ENCODE results near the gene PLAA. TPM values are rescaled to one million over a fixed set of nuclear protein-coding genes. Genes with fewer than 3 reads are reported as not detected.
A peak's percentile ranks its signal among the peaks of the same experiment; 100 is the strongest.

Gene PLAA
- total RNA-seq, 2 experiments from 2014 or later = 28.3 to 29.8 TPM

DNA sequence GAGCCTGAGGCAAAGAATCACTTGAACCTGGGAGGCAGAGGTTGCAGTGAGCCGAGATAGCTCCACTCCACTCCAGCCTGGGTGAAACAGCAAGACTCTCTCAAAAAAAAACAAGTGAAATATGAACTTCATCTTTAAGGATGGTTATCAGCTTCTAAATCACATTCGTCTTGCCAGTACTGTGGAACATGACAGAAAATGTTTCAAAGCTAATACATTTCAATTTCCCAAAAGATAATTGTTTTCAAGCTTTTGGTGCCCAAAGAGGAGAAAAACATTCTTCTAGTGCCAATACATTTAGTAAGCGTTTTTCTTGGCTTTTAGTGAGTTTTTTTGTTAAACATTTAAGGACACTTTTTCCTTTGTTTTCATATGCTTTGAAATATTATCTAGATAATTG lies 4.8 kb upstream of the PLAA start:
- Mint-ChIP-seq H3K36me3 (no peaks in the 10 kb centered on the region), H3K4me3 (no peak overlapping the region), H3K9me3 (no peaks in the 10 kb centered on the region), H3K27me3 (no peaks in the 10 kb centered on the region), H3K4me1 (peaks cover 29% of the 10 kb centered on the region), H3K27ac (no peak overlapping the region)
- DNase-seq = no peak
- POLR2A ChIA-PET = interaction anchor here (1.4 kb wide), 1 partner anchor 11 kb away, joined by 3 read pairs; no protein-coding TSS in a partner anchor
- ATAC-seq (ENCODE audit: low read depth) = no peak

DNA sequence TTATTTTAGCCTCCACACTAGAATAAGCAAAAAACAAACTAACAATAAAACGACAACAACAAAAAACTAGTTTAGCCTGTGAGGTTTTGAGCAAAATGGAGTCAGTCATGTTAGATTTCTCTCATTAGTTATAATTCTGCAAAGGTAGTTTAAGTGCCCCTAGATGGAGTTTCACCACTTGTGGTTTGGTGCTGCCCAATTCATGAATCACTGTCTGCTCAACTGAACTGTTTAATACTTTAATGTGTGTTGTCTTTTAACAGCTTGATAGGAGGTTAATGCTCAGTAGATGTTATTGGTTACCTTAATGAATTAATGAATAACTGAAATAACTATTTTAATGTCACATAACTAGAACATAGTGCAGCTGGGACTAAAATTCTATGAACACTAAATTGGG lies 3.5 kb upstream of the PLAA start:
- no peaks in the 10 kb centered on the region for H3K27me3 Mint-ChIP-seq
- POLR2A ChIA-PET = no interaction called here
- no peaks in the 10 kb centered on the region for H3K9me3 Mint-ChIP-seq
- no peak overlapping the region for H3K4me3 Mint-ChIP-seq
- peaks cover 4% of the 10 kb centered on the region for H3K36me3 Mint-ChIP-seq
- H3K27ac Mint-ChIP-seq = no peak overlapping the region
- H3K4me1 Mint-ChIP-seq = peaks cover 31% of the 10 kb centered on the region
- DNase-seq (no peak), ATAC-seq (ENCODE audit: low read depth) (no peak)

DNA sequence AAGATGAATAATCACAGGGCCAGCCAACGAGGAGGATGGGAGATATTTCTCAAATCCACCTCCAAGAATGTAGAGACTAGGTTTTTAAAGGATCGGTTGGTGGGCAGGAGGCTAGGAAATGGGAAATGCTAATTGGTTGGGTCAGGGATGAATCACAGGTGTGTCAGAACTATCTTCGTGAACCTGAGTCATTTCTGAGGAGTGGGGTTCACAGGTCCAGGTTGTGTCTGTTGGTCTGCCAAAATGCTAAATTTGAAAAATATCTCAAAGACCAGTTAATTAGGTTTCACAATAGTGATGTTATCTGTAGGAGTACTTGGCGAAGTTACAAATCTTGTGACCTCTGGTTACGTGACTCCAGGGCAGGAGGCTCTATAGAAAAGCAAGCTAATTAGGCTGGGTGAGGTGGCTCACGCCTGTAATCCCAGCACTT lies 2.6 kb upstream of the PLAA start:
- H3K27ac Mint-ChIP-seq = no peak overlapping the region
- H3K4me3 Mint-ChIP-seq = no peak overlapping the region
- H3K27me3 Mint-ChIP-seq = no peaks in the 10 kb centered on the region
- H3K9me3 Mint-ChIP-seq = no peaks in the 10 kb centered on the region
- POLR2A ChIA-PET = no interaction called here
- no peak for ATAC-seq (ENCODE audit: low read depth)
- H3K36me3 Mint-ChIP-seq = peaks cover 4% of the 10 kb centered on the region
- H3K4me1 Mint-ChIP-seq = peaks cover 29% of the 10 kb centered on the region
- no peak for DNase-seq

DNA sequence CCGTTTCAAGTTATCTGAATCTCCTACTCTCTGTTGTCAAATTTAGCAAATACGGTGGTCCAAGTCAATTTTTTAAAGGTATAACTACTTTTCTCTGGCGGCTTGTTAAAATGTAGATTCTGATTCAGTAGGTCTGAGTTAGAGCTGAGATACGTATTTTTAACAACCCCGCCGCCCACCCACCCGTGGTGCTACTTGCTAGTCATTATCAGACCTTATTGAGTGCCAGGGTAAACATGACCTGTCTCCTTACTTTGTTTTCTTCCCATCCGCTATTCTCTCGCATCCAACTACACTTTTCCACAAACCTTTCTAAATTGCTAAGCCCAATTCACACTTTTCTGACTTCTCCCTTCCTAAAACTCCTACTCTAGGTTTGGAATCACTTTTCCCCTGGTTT lies 694 bp upstream of the PLAA start:
- Mint-ChIP-seq H3K9me3 (no peaks in the 10 kb centered on the region), H3K4me1 (peaks cover 32% of the 10 kb centered on the region)

DNA sequence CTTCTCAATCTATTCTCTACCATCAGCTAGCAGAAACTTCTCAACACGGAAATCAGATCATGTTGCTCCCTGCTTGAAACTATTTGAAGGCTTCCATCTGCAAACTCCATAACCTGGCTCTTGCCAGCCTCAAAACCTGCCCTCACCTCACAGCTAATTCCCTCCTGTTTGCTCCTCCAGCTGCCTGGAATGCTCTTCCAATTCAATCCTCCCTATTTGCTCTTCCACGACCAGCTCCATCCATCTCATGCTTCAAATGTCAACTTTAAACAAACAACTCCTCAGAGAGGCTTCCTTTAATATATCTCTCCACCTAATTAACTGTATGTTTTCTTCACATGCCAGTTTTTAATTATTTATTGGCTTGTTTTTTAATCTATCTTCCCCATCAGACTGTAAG lies 1.5 kb downstream of the PLAA start:
- Mint-ChIP-seq H3K9me3 (no peaks in the 10 kb centered on the region), H3K4me3 (peak overlapping the region; percentile 95), H3K4me1 (peaks cover 45% of the 10 kb centered on the region), H3K36me3 (peaks cover 23% of the 10 kb centered on the region), H3K27me3 (no peaks in the 10 kb centered on the region), H3K27ac (peak overlapping the region; percentile 97)
- DNase-seq (no peak), ATAC-seq (ENCODE audit: low read depth) (no peak)
- POLR2A ChIA-PET = interaction anchor here (1.2 kb wide), 1 partner anchor 10 kb away, joined by 9 read pairs; the partner anchor contains the start of gene IFT74

More for the DNA sequence above, 694 bp upstream of the PLAA start:
- no peak for ATAC-seq (ENCODE audit: low read depth)
- Mint-ChIP-seq H3K27ac (peak overlapping the region; percentile 97), H3K4me3 (peak overlapping the region; percentile 95), H3K27me3 (no peaks in the 10 kb centered on the region), H3K36me3 (peaks cover 15% of the 10 kb centered on the region)
- POLR2A ChIA-PET = interaction anchor here (0.8 to 2.3 kb wide), 6 partner anchors 8 to 625 kb away, joined by 3 to 38 read pairs (median 3); partner anchors contain the start of genes C9orf72, CAAP1 and IFT74
- no peak for DNase-seq

DNA sequence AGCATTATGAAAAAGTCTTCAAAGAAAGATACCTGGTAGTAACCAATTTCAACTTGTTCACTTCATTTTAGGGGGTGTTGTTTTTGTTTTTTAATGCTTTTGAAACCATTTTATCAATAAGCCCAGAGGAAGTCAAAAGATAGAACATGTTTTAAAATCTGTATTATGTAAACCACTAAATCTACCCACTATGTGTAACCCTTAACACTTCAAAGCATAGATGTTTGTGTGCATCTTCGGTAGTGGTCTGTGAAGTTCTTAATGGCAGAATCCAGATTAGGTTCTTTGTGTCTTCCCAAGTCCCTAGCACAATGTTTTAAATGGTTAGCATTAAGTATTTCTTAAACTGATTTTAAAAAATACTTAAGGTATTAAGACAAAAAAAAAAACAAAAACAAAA lies 6.3 kb downstream of the PLAA start:
- POLR2A ChIA-PET = interaction anchor here (1.0 to 1.9 kb wide), 2 partner anchors 11 to 15 kb away, joined by 3 to 7 read pairs; partner anchors contain the start of gene IFT74
- Mint-ChIP-seq H3K36me3 (peaks cover 38% of the 10 kb centered on the region), H3K27me3 (no peaks in the 10 kb centered on the region), H3K4me1 (peaks cover 52% of the 10 kb centered on the region), H3K27ac (peak overlapping the region; percentile 51), H3K4me3 (peak overlapping the region; percentile 60), H3K9me3 (peaks cover 3% of the 10 kb centered on the region)
- DNase-seq = no peak
- peak; percentile 53 for ATAC-seq (ENCODE audit: low read depth)

DNA sequence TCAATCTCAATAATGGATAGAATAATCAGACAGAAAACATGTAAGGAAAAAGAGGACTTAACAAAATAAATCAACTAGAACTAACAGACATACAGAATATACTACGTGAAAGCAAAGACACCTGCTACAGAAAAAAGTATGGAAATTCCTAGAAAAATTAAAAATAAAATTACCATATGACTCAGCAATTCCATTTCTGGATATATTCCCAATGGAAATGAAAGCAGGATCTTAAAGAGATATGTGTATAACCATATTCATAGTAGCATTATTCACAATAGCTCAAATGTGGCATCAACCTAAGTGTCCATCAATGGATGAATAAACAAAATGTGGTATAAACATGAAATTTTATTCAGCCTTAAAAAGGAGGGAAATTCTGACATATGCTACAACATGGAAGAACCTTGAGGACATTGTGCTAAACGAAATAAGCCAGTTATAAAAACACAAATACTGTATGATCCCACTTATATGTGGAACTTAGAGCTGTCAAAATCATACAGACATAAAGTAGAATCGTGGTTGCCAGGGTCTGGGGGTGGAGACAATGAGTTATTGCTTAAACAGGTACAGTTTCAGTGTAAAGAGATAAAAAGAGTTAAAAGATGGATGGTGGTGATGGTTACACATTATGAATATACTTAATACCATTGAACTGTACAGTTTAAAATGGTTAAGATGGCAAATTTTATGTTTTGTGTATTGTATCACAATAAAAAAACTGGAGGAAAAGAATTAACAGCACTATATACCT lies 6.9 kb downstream of the PLAA start:
- peak; percentile 31 for ATAC-seq (ENCODE audit: low read depth)
- peak overlapping the region; percentile 60 for H3K4me3 Mint-ChIP-seq

DNA sequence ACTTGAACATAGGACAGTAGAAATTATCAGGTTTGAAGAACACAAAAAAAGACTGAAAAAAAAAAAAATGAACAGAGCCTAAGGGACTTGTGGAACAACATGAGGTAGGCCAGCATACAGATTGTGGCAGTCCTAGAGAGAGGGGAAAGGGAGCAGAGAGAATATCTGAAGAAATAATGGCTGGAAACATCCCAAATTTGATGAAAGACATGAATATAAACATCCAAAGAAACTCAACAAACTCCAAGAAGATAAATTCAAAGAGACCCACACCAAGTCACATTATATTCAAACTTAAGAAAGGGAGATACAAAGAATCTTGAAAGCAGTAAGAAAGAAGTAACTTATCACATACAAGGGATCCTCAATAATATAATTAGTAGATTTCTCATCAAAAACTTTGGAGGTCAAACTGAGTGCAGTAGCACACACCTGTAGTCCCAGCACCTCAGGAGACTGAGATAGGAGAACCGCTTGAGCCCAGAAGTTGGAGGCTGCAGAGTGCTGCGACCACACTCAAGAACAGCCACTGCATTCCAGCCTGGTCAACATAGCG lies 9.1 kb downstream of the PLAA start:
- H3K27ac Mint-ChIP-seq = no peak overlapping the region
- POLR2A ChIA-PET = interaction anchor here (1.2 kb wide), 1 partner anchor 10 kb away, joined by 3 read pairs; the partner anchor contains the start of gene PLAA
- DNase-seq = no peak
- H3K36me3 Mint-ChIP-seq = peaks cover 26% of the 10 kb centered on the region
- peaks cover 33% of the 10 kb centered on the region for H3K4me1 Mint-ChIP-seq
- H3K27me3 Mint-ChIP-seq = no peaks in the 10 kb centered on the region
- no peak for ATAC-seq (ENCODE audit: low read depth)
- H3K4me3 Mint-ChIP-seq = no peak overlapping the region
- peaks cover 3% of the 10 kb centered on the region for H3K9me3 Mint-ChIP-seq

More for the DNA sequence above, 6.9 kb downstream of the PLAA start:
- H3K9me3 Mint-ChIP-seq = peaks cover 3% of the 10 kb centered on the region
- peak overlapping the region; percentile 51 for H3K27ac Mint-ChIP-seq
- no peak for DNase-seq
- POLR2A ChIA-PET = interaction anchor here (0.7 to 1.9 kb wide), 2 partner anchors 16 to 60 kb away, joined by 4 to 7 read pairs; partner anchors contain the start of gene IFT74
- peaks cover 37% of the 10 kb centered on the region for H3K36me3 Mint-ChIP-seq
- no peaks in the 10 kb centered on the region for H3K27me3 Mint-ChIP-seq
- peaks cover 46% of the 10 kb centered on the region for H3K4me1 Mint-ChIP-seq

DNA sequence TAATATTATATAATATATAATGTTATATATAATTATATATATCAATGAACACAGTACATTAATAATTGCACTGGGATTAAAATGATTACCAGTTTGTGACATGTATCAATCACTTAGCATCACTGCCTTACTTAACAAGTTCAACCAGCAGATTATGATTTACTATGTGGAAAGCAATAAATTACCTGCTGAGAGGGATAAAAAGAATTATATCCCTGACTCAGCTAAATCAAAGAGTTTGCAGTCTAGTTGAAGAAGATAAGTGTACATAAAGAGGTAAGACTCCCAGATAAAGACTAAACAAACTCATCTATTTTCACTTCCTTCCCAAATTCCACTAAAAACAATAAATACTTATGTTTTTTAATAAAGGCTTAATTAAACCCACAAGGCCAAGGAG lies 11.2 kb downstream of the PLAA start:
- no peak overlapping the region for H3K27ac Mint-ChIP-seq
- POLR2A ChIA-PET = interaction anchor here (0.7 kb wide), 1 partner anchor 12 kb away, joined by 3 read pairs; no protein-coding TSS in a partner anchor
- ATAC-seq (ENCODE audit: low read depth) = no peak
- H3K4me1 Mint-ChIP-seq = peaks cover 21% of the 10 kb centered on the region
- no peak for DNase-seq
- no peaks in the 10 kb centered on the region for H3K27me3 Mint-ChIP-seq
- H3K4me3 Mint-ChIP-seq = no peak overlapping the region
- peaks cover 24% of the 10 kb centered on the region for H3K36me3 Mint-ChIP-seq
- peaks cover 3% of the 10 kb centered on the region for H3K9me3 Mint-ChIP-seq

DNA sequence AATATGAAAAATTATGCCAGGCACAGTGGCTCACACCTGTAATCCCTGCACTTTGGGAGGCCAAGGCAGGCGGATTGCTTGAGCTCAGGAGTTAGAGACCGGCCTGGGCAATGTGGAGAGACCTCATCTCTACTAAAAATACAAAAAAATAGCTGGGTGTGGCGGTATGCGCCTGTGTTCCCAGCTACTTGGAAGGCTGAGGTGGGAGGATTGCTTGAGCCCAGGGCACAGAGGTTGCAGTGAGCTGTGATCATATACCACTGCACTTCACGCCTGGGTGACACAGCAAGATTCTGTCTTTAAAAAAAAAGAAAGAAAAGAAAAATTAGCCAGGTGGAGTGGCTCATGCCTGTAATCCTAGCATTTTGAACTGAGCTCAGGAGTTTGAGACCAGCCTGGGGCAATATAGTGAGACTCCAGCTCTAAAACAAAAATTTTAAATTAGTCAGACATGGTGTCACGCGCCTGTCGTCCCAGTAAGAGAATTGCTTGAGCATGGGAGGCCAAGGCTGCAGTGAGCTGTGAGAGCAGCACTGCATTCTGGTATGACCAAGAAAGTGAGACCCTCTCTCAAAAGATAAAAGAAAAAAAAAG lies 18.0 kb downstream of the PLAA start:
- H3K27me3 Mint-ChIP-seq = no peaks in the 10 kb centered on the region
- H3K9me3 Mint-ChIP-seq = no peaks in the 10 kb centered on the region
- DNase-seq (no peak), ATAC-seq (ENCODE audit: low read depth) (no peak)
- H3K4me3 Mint-ChIP-seq = no peak overlapping the region
- POLR2A ChIA-PET = no interaction called here
- H3K27ac Mint-ChIP-seq = no peak overlapping the region
- no peaks in the 10 kb centered on the region for H3K4me1 Mint-ChIP-seq
- peaks cover 24% of the 10 kb centered on the region for H3K36me3 Mint-ChIP-seq

DNA sequence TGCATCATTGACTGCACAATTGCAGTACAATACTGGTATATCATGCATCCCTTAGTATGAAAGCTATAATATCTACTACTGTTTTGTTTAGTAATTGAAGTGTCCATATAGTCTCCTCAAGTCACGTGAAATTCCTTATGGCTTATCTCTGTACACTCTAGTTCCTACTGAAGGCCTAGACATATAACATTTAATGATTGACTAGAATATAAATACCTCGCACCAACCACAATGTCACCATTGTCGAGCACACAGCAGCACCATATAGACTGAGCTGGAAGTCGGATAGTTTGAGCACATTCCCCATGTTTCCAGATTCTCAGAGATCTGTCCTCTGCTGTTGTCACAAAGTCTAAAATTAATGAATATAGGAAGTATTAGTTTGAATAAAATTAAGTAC lies 21.4 kb downstream of the PLAA start:
- Mint-ChIP-seq H3K4me1 (no peaks in the 10 kb centered on the region), H3K27ac (no peak overlapping the region), H3K4me3 (no peak overlapping the region), H3K27me3 (no peaks in the 10 kb centered on the region), H3K9me3 (no peaks in the 10 kb centered on the region), H3K36me3 (peaks cover 32% of the 10 kb centered on the region)
- no peak for DNase-seq
- POLR2A ChIA-PET = no interaction called here
- ATAC-seq (ENCODE audit: low read depth) = no peak

DNA sequence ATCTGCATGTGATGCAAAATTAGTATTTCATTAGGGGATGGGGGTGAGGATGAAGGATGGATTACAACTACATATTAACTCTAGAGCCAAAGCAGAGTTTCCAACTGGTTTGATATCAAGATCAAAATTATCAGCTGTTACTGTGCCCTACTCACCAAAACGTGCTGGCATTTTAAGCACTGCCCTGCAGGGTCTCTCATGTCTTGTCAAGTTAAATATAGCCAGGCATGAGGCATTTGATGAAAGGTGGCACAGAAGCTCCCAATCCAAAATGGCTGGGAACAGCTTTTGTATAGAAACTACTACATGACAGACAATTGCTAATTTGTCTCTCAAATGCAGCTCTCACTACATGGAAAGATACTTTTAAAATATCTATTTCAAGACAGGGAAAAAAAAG lies 27.3 kb downstream of the PLAA start:
- no peak overlapping the region for H3K27ac Mint-ChIP-seq
- no peaks in the 10 kb centered on the region for H3K9me3 Mint-ChIP-seq
- ATAC-seq (ENCODE audit: low read depth) (no peak), DNase-seq (no peak)
- no peak overlapping the region for H3K4me3 Mint-ChIP-seq
- no peaks in the 10 kb centered on the region for H3K4me1 Mint-ChIP-seq
- H3K36me3 Mint-ChIP-seq = peaks cover 43% of the 10 kb centered on the region
- H3K27me3 Mint-ChIP-seq = no peaks in the 10 kb centered on the region
- POLR2A ChIA-PET = no interaction called here

DNA sequence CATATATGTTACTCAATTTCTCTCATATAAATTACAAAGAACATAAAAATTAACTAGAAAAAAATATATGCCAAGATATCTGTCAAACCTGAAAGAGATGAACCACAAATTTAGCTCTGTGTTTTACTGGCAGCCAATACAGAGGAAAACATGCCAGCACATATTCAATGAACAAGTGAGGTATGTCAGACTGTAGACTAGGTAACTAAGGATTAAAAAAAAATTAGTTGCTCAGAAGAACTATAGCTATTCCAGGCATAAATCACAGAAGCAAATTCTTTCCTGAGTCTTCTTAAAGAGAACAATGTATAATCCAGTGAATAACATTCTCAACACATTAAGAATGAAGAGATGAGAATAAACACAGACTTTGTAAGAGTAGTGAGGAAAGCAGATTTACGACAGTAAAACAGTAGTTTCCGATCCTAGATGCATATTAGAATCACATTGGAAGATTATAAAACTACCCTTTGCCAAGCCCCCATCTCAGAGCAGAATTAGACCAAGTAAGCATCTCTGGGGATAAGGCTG lies 33.8 kb downstream of the PLAA start:
- Mint-ChIP-seq H3K4me3 (no peak overlapping the region), H3K4me1 (no peaks in the 10 kb centered on the region), H3K36me3 (peaks cover 26% of the 10 kb centered on the region), H3K27me3 (no peaks in the 10 kb centered on the region), H3K27ac (no peak overlapping the region), H3K9me3 (no peaks in the 10 kb centered on the region)
- DNase-seq (no peak), ATAC-seq (ENCODE audit: low read depth) (no peak)
- POLR2A ChIA-PET = no interaction called here

All from activated naive CD8-positive, alpha-beta T cell treated with anti-CD3 and anti-CD28 coated beads, Interleukin-2, amount 10 ng/mL, durations not matched to agents 7 days and 5 days (primary cell).